Right atrium auricular region (tissue), 2 donors: Measurements from ENCODE around the gene C3. TPM values are rescaled to one million over a fixed set of nuclear protein-coding genes. Genes with fewer than 3 reads are reported as not detected.
A peak's percentile ranks its signal among the peaks of the same experiment; 100 is the strongest.

Experiments
- DNase-seq: peaks from one replicate; pipeline ENCODE4 v3.0.0-alpha.2; 2019; ENCODE audit warnings: low spot score
- H3K27ac ChIP-seq, 2 donors: fragments of 200-600 bp; sonication (generic); 1 replicate in 1 of 2; 2 replicates in 1 of 2; pipeline ENCODE4 v1.5.1; 2016 to 2019
- H3K27me3 ChIP-seq, 2 donors: fragments of 200-600 bp; sonication (generic); one replicate each; pipeline versions ENCODE4 v1.5.1 to v1.6.0; 2017 to 2019
- H3K36me3 ChIP-seq: fragments of 200-600 bp; sonication (generic); one replicate; pipeline ENCODE4 v1.5.1; 2016
- H3K4me1 ChIP-seq, 2 donors: fragments of 200-600 bp; sonication (generic); one replicate each; pipeline versions ENCODE4 v1.5.1 to v1.6.0; 2017 to 2019
- H3K4me3 ChIP-seq, 2 donors: fragments of 200-600 bp; sonication (generic); 1 replicate in 1 of 2; 2 replicates in 1 of 2; pipeline ENCODE4 v1.5.1; 2017 to 2019; ENCODE audit warnings: mild to moderate bottlenecking in 1 of 2, moderate library complexity in 1 of 2
- H3K9me3 ChIP-seq, 2 donors: fragments of 200-600 bp; sonication (generic); one replicate each; pipeline ENCODE4 v1.5.1; 2019
- CTCF ChIP-seq, 2 donors: fragments of 200-600 bp; sonication (generic); IDR thresholded peaks; one replicate each; pipeline ENCODE4 v1.5.1; 2019; ENCODE audit warnings: antibody characterized with exemption in 2 of 2
- total RNA-seq, 2 donors: library from RNA; depleted of rRNA; stranded (reverse); fragments of >200 nt; gene quantifications; one replicate each; pipeline ENCODE4 v1.1.0, GENCODE V29; 2016

C3 gene
- total RNA-seq, 2 donors from 2014 or later = 419 to 1,709 TPM

GRCh38 chr19:6733338-6734095, 13.1 kb upstream of the C3 start:
- H3K27ac ChIP-seq = no peak overlapping the region

GRCh38 chr19:6732803-6733337, 12.4 kb upstream of the C3 start:
- H3K27me3 ChIP-seq = no peaks in the 10 kb centered on the region
- no peak overlapping the region for H3K27ac ChIP-seq
- peaks cover 0 to 15% of the 10 kb centered on the region in 2 donors for H3K4me1 ChIP-seq
- no peak for DNase-seq
- H3K36me3 ChIP-seq = peaks cover 17% of the 10 kb centered on the region
- no peaks in the 10 kb centered on the region for H3K9me3 ChIP-seq
- TF ChIP-seq CTCF (IDR thresholded peaks at IDR 0.05) = no peak
- no peak overlapping the region for H3K4me3 ChIP-seq

More at GRCh38 chr19:6733338-6734095, 13.1 kb upstream of the C3 start:
- peak in 1 of 2 donors; percentile 24 for TF ChIP-seq CTCF (IDR thresholded peaks at IDR 0.05)
- H3K36me3 ChIP-seq = peaks cover 17% of the 10 kb centered on the region
- no peaks in the 10 kb centered on the region for H3K9me3 ChIP-seq
- no peak overlapping the region for H3K4me3 ChIP-seq
- H3K4me1 ChIP-seq = peaks cover 0 to 22% of the 10 kb centered on the region in 2 donors
- no peak for DNase-seq
- H3K27me3 ChIP-seq = no peaks in the 10 kb centered on the region

- Histone ChIP-seq H3K4me3 (no peak overlapping the region), H3K27ac (no peak overlapping the region), H3K4me1 (peaks cover 0 to 14% of the 10 kb centered on the region in 2 donors), H3K9me3 (no peaks in the 10 kb centered on the region), H3K36me3 (peaks cover 17% of the 10 kb centered on the region), H3K27me3 (no peaks in the 10 kb centered on the region)
- TF ChIP-seq CTCF (IDR thresholded peaks at IDR 0.05) = no peak
- no peak for DNase-seq
Measured at GRCh38 chr19:6731822-6732221, 11.4 kb upstream of the C3 start.

GRCh38 chr19:6730941-6731670, 10.7 kb upstream of the C3 start:
- Histone ChIP-seq H3K4me1 (peaks cover 0 to 8% of the 10 kb centered on the region in 2 donors), H3K36me3 (peaks cover 17% of the 10 kb centered on the region), H3K27ac (no peak overlapping the region), H3K4me3 (no peak overlapping the region), H3K27me3 (no peaks in the 10 kb centered on the region), H3K9me3 (no peaks in the 10 kb centered on the region)
- TF ChIP-seq CTCF (IDR thresholded peaks at IDR 0.05) = no peak
- DNase-seq = no peak

- no peaks in the 10 kb centered on the region for H3K27me3 ChIP-seq
- H3K9me3 ChIP-seq = no peaks in the 10 kb centered on the region
- H3K36me3 ChIP-seq = peaks cover 17% of the 10 kb centered on the region
- DNase-seq = no peak
- no peak overlapping the region for H3K4me3 ChIP-seq
- no peaks in the 10 kb centered on the region for H3K4me1 ChIP-seq
- H3K27ac ChIP-seq = no peak overlapping the region
- no peak for TF ChIP-seq CTCF (IDR thresholded peaks at IDR 0.05)
Measured at GRCh38 chr19:6730153-6730804, 9.8 kb upstream of the C3 start.
